ENCODE data around the gene TMEM145. TPM values are rescaled to one million over a fixed set of nuclear protein-coding genes. Genes with fewer than 3 reads are reported as not detected.
A peak's percentile ranks its signal among the peaks of the same experiment; 100 is the strongest.

The TMEM145 gene
- total and polyA plus RNA-seq, 2 donors (not counting 1 experiment from before 2014, with no cell fraction given) = 0.05 to 0.83 TPM

- no peaks in the 10 kb centered on the region for H4K20me1 ChIP-seq (ENCODE audit: control insufficient read depth, extremely low read depth, insufficient read depth, low read length)
- peak in 1 of 2 donors; percentile 21 for DNase-seq (ENCODE audit: low read depth in 2 of 2)
- peaks cover 16% of the 10 kb centered on the region for H3K27me3 ChIP-seq (ENCODE audit: control insufficient read depth, insufficient read depth, low read length)
- no peak overlapping the region for H3K9ac ChIP-seq (ENCODE audit: insufficient read depth, low read length)
- no peaks in the 10 kb centered on the region for H3K4me1 ChIP-seq (ENCODE audit: control insufficient read depth, extremely low read depth, insufficient read depth, low read length)
- no peak overlapping the region for H3K4me3 ChIP-seq (replicated peaks in 1 of 4; ENCODE audit: control extremely low read depth in 1 of 4, insufficient read depth in 1 of 4, low read depth in 3 of 4, low read length in 4 of 4)
- no peak for TF ChIP-seq CTCF (conservative IDR thresholded peaks at IDR 0.05 in 1 of 2, IDR thresholded peaks at IDR 0.05 in 1 of 2; ENCODE audit: low read depth in 1 of 2, low read length in 2 of 2)
- TF ChIP-seq EZH2 (IDR thresholded peaks at IDR 0.05; ENCODE audit: low read length, missing control alignments) = no peak
- H3K27ac ChIP-seq (ENCODE audit: insufficient read depth, low read length) = no peak overlapping the region
- no peaks in the 10 kb centered on the region for H3K79me2 ChIP-seq (ENCODE audit: control insufficient read depth, insufficient read depth, low read length)
- H3K36me3 ChIP-seq (ENCODE audit: control insufficient read depth, insufficient read depth, low read length) = no peaks in the 10 kb centered on the region
- H3K4me2 ChIP-seq (ENCODE audit: extremely low read depth, insufficient read depth, low read length) = peak overlapping the region; percentile 35
- H3K9me3 ChIP-seq (ENCODE audit: control insufficient read depth, insufficient read depth, low read depth, low read length) = no peaks in the 10 kb centered on the region
- peak overlapping the region; percentile 30 for H2AFZ ChIP-seq (ENCODE audit: low read length)
Measured at GRCh38 chr19:42316223-42317211, 3.4 kb downstream of the TMEM145 start.

GRCh38 chr19:42317535-42317934 lies 4.4 kb downstream of the TMEM145 start:
- Histone ChIP-seq H3K27me3 (ENCODE audit: control insufficient read depth, insufficient read depth, low read length) (peaks cover 13% of the 10 kb centered on the region), H3K4me3 (replicated peaks in 1 of 4; ENCODE audit: control extremely low read depth in 1 of 4, insufficient read depth in 1 of 4, low read depth in 3 of 4, low read length in 4 of 4) (no peak overlapping the region), H3K4me2 (ENCODE audit: extremely low read depth, insufficient read depth, low read length) (no peak overlapping the region), H3K27ac (ENCODE audit: insufficient read depth, low read length) (no peak overlapping the region), H2AFZ (ENCODE audit: low read length) (no peak overlapping the region), H3K36me3 (ENCODE audit: control insufficient read depth, insufficient read depth, low read length) (no peaks in the 10 kb centered on the region), H4K20me1 (ENCODE audit: control insufficient read depth, extremely low read depth, insufficient read depth, low read length) (no peaks in the 10 kb centered on the region), H3K4me1 (ENCODE audit: control insufficient read depth, extremely low read depth, insufficient read depth, low read length) (no peaks in the 10 kb centered on the region), H3K9me3 (ENCODE audit: control insufficient read depth, insufficient read depth, low read depth, low read length) (no peaks in the 10 kb centered on the region), H3K79me2 (ENCODE audit: control insufficient read depth, insufficient read depth, low read length) (no peaks in the 10 kb centered on the region), H3K9ac (ENCODE audit: insufficient read depth, low read length) (no peak overlapping the region)
- DNase-seq (ENCODE audit: low read depth in 2 of 2) = no peak
- TF ChIP-seq EZH2 (IDR thresholded peaks at IDR 0.05; ENCODE audit: low read length, missing control alignments) (no peak), CTCF (conservative IDR thresholded peaks at IDR 0.05 in 1 of 2, IDR thresholded peaks at IDR 0.05 in 1 of 2; ENCODE audit: low read depth in 1 of 2, low read length in 2 of 2) (no peak)

- TF ChIP-seq EZH2 (IDR thresholded peaks at IDR 0.05; ENCODE audit: low read length, missing control alignments) = no peak
- TF ChIP-seq CTCF (conservative IDR thresholded peaks at IDR 0.05 in 1 of 2, IDR thresholded peaks at IDR 0.05 in 1 of 2; ENCODE audit: low read depth in 1 of 2, low read length in 2 of 2) = no peak
Measured at GRCh38 chr19:42322305-42322704, 9.2 kb downstream of the TMEM145 start.

More at GRCh38 chr19:42322305-42322704, 9.2 kb downstream of the TMEM145 start:
- Histone ChIP-seq H3K79me2 (ENCODE audit: control insufficient read depth, insufficient read depth, low read length) (peaks cover 1% of the 10 kb centered on the region), H3K4me3 (replicated peaks in 1 of 4; ENCODE audit: control extremely low read depth in 1 of 4, insufficient read depth in 1 of 4, low read depth in 3 of 4, low read length in 4 of 4) (no peak overlapping the region), H3K27ac (ENCODE audit: insufficient read depth, low read length) (no peak overlapping the region), H3K4me2 (ENCODE audit: extremely low read depth, insufficient read depth, low read length) (no peak overlapping the region), H2AFZ (ENCODE audit: low read length) (no peak overlapping the region), H3K4me1 (ENCODE audit: control insufficient read depth, extremely low read depth, insufficient read depth, low read length) (no peaks in the 10 kb centered on the region), H3K36me3 (ENCODE audit: control insufficient read depth, insufficient read depth, low read length) (no peaks in the 10 kb centered on the region), H3K27me3 (ENCODE audit: control insufficient read depth, insufficient read depth, low read length) (peaks cover 21% of the 10 kb centered on the region), H3K9ac (ENCODE audit: insufficient read depth, low read length) (no peak overlapping the region), H3K9me3 (ENCODE audit: control insufficient read depth, insufficient read depth, low read depth, low read length) (no peaks in the 10 kb centered on the region), H4K20me1 (ENCODE audit: control insufficient read depth, extremely low read depth, insufficient read depth, low read length) (no peaks in the 10 kb centered on the region)
- DNase-seq (ENCODE audit: low read depth in 2 of 2) = no peak

Measured in fibroblast of lung (primary cell).